ENCODE results near the gene OTUD3. TPM values are rescaled to one million over a fixed set of nuclear protein-coding genes. Genes with fewer than 3 reads are reported as not detected.

Gene OTUD3
- total RNA-seq, 1 donor from 2014 or later = 6.4 TPM

- no peak for TF ChIP-seq CTCF (IDR thresholded peaks at IDR 0.05)
- Mint-ChIP-seq H3K27ac (ENCODE audit: unreplicated experiment) (no peak overlapping the region), H3K36me3 (ENCODE audit: low read depth) (no peaks in the 10 kb centered on the region), H3K4me3 (ENCODE audit: unreplicated experiment) (no peak overlapping the region), H3K4me1 (ENCODE audit: low read depth) (no peaks in the 10 kb centered on the region), H3K9me3 (ENCODE audit: low read depth) (peaks cover 3% of the 10 kb centered on the region), H3K27me3 (ENCODE audit: low read depth) (peaks cover 9% of the 10 kb centered on the region)
- DNase-seq (ENCODE audit: low spot score) = no peak
Measured at GRCh38 chr1:19941206-19941568, 59.0 kb downstream of the OTUD3 start.

- H3K36me3 Mint-ChIP-seq (ENCODE audit: low read depth) = no peaks in the 10 kb centered on the region
- peaks cover 17% of the 10 kb centered on the region for H3K27me3 Mint-ChIP-seq (ENCODE audit: low read depth)
- no peak overlapping the region for H3K4me3 Mint-ChIP-seq (ENCODE audit: unreplicated experiment)
- no peaks in the 10 kb centered on the region for H3K4me1 Mint-ChIP-seq (ENCODE audit: low read depth)
- no peak for TF ChIP-seq CTCF (IDR thresholded peaks at IDR 0.05)
- peaks cover 5% of the 10 kb centered on the region for H3K9me3 Mint-ChIP-seq (ENCODE audit: low read depth)
- no peak for DNase-seq (ENCODE audit: low spot score)
- no peak overlapping the region for H3K27ac Mint-ChIP-seq (ENCODE audit: unreplicated experiment)
Measured at GRCh38 chr1:19942088-19942487, 59.9 kb downstream of the OTUD3 start.

DNA sequence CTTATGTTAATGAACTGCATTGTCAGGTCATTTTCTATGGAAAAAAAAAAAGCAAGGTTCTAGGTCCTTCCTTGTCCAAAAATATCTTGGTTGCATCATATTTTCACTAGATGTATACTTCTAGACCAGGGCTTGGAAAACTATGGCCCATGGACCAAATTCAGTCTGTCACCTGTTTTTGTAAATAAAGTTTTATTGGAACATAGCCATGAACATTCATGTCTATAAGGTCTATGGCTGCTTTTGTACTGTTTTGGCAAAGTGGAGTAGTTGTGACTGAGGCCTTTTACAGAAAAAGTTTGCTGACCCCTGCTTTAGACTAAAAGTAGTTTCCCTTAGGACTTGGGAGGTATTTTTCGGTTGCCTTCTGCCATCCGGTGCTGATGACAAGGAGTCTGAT is 60.5 kb downstream of the OTUD3 start:
- DNase-seq (ENCODE audit: low spot score) = no peak
- Mint-ChIP-seq H3K4me1 (ENCODE audit: low read depth) (no peaks in the 10 kb centered on the region), H3K9me3 (ENCODE audit: low read depth) (peaks cover 5% of the 10 kb centered on the region), H3K27me3 (ENCODE audit: low read depth) (peaks cover 17% of the 10 kb centered on the region), H3K4me3 (ENCODE audit: unreplicated experiment) (no peak overlapping the region), H3K36me3 (ENCODE audit: low read depth) (no peaks in the 10 kb centered on the region), H3K27ac (ENCODE audit: unreplicated experiment) (no peak overlapping the region)
- TF ChIP-seq CTCF (IDR thresholded peaks at IDR 0.05) = no peak

- TF ChIP-seq CTCF (IDR thresholded peaks at IDR 0.05) = no peak
- Mint-ChIP-seq H3K27me3 (ENCODE audit: low read depth) (peaks cover 17% of the 10 kb centered on the region), H3K27ac (ENCODE audit: unreplicated experiment) (no peak overlapping the region), H3K4me3 (ENCODE audit: unreplicated experiment) (no peak overlapping the region), H3K36me3 (ENCODE audit: low read depth) (no peaks in the 10 kb centered on the region), H3K4me1 (ENCODE audit: low read depth) (no peaks in the 10 kb centered on the region), H3K9me3 (ENCODE audit: low read depth) (peaks cover 5% of the 10 kb centered on the region)
- no peak for DNase-seq (ENCODE audit: low spot score)
Measured at GRCh38 chr1:19945914-19946313, 63.7 kb downstream of the OTUD3 start.

GRCh38 chr1:19946331-19946751 is 64.1 kb downstream of the OTUD3 start:
- Mint-ChIP-seq H3K4me3 (ENCODE audit: unreplicated experiment) (no peak overlapping the region), H3K27me3 (ENCODE audit: low read depth) (peaks cover 17% of the 10 kb centered on the region), H3K27ac (ENCODE audit: unreplicated experiment) (no peak overlapping the region), H3K4me1 (ENCODE audit: low read depth) (no peaks in the 10 kb centered on the region), H3K9me3 (ENCODE audit: low read depth) (peaks cover 2% of the 10 kb centered on the region), H3K36me3 (ENCODE audit: low read depth) (no peaks in the 10 kb centered on the region)
- no peak for DNase-seq (ENCODE audit: low spot score)
- no peak for TF ChIP-seq CTCF (IDR thresholded peaks at IDR 0.05)
